Endodermal cell (in vitro differentiated cells): ENCODE measurements around the gene FCSK. TPM values are rescaled to one million over a fixed set of nuclear protein-coding genes. Genes with fewer than 3 reads are reported as not detected.

ENCODE experiments used
- DNase-seq: peaks from one replicate; pipeline ENCODE4 v3.0.0-alpha.2; 2017
- H3K27ac ChIP-seq: 2 replicates; pipeline ENCODE4 v1.5.1; 2013; ENCODE audit warnings: mild to moderate bottlenecking, low read depth, low read length, moderate library complexity
- H3K27me3 ChIP-seq: 2 replicates; pipeline ENCODE4 v1.6.1; 2013; ENCODE audit warnings: mild to moderate bottlenecking, low read length, moderate library complexity; ENCODE audit not compliant: insufficient read depth, control insufficient read depth, poor library complexity, severe bottlenecking
- H3K36me3 ChIP-seq: 2 replicates; pipeline ENCODE4 v1.7.0; 2013; ENCODE audit warnings: mild to moderate bottlenecking, low read length, moderate library complexity; ENCODE audit not compliant: control insufficient read depth, insufficient read depth
- H3K4me1 ChIP-seq: one replicate; pipeline ENCODE4 v1.7.0; 2013; ENCODE audit warnings: low read length; ENCODE audit not compliant: control insufficient read depth, insufficient read depth
- H3K4me3 ChIP-seq: 2 replicates; pipeline ENCODE4 v1.5.1; 2013; ENCODE audit warnings: mild to moderate bottlenecking, low read length, moderate library complexity
- H3K9ac ChIP-seq: 2 replicates; pipeline ENCODE4 v1.6.1; 2013; ENCODE audit warnings: mild to moderate bottlenecking, low read length, moderate library complexity; ENCODE audit not compliant: poor library complexity, severe bottlenecking; ENCODE audit errors: extremely low read depth
- H3K9me3 ChIP-seq: 2 replicates; pipeline ENCODE4 v1.6.1; 2013; ENCODE audit warnings: mild to moderate bottlenecking, low read length, moderate library complexity; ENCODE audit not compliant: control insufficient read depth
- H3K27ac Mint-ChIP-seq: 2 replicates; pipeline ENCODE4 v1.8.0; 2020; ENCODE audit warnings: mixed read lengths
- H3K27me3 Mint-ChIP-seq: 2 replicates; pipeline ENCODE4 v1.8.0; 2021; ENCODE audit warnings: mild to moderate bottlenecking, mixed read lengths; ENCODE audit not compliant: insufficient read depth
- H3K36me3 Mint-ChIP-seq: 2 replicates; pipeline ENCODE4 v1.8.0; 2020; ENCODE audit warnings: low read depth, mixed read lengths
- H3K4me1 Mint-ChIP-seq: 2 replicates; pipeline ENCODE4 v1.8.0; 2020; ENCODE audit warnings: mixed read lengths
- H3K4me3 Mint-ChIP-seq: 2 replicates; pipeline ENCODE4 v1.8.0; 2020; ENCODE audit warnings: mild to moderate bottlenecking, moderate library complexity, mixed read lengths
- H3K9me3 Mint-ChIP-seq: 2 replicates; pipeline ENCODE4 v1.8.0; 2020; ENCODE audit warnings: mild to moderate bottlenecking, mixed read lengths
- CTCF ChIP-seq: fragments of 200-600 bp; sonication (generic); conservative IDR thresholded peaks from 2 replicates; pipeline ENCODE4 v1.5.0; 2021; ENCODE audit warnings: antibody characterized with exemption, mild to moderate bottlenecking
- WGBS, 2 experiments: methylation state at CpG; one replicate each; pipeline versions ENCODE4 v1.1.5 to v1.1.7; 2013; ENCODE audit warnings: missing lambda C conversion rate in 2 of 2, mixed read lengths in 1 of 2; ENCODE audit not compliant: insufficient coverage in 1 of 2, insufficient read length in 1 of 2; 5-methylcytosine and 5-hydroxymethylcytosine counted together
- total RNA-seq, 2 donors: library from RNA; stranded (reverse); fragmentation: NEBNext Ultra II Directional in 1 of 2; extraction: Animal tissue kit (Norgen Biotek cat#: 25700) in 1 of 2; gene quantifications; 2 replicates in 1 of 2; 3 replicates in 1 of 2; pipeline ENCODE4 v1.2.1, GENCODE V29; 2021

The FCSK gene
- total RNA-seq, 2 donors from 2014 or later, result 18.7 to 19.5 TPM

GRCh38 chr16:70490261-70490660 is 35.9 kb downstream of the FCSK start:
- 94 to 99% methylated on average over 6 of the region's 6 CpGs for WGBS, 2 experiments
- Histone ChIP-seq H3K4me1 (no peaks in the 10 kb centered on the region), H3K9me3 (no peaks in the 10 kb centered on the region), H3K36me3 (peaks cover 33% of the 10 kb centered on the region), H3K9ac (no peak overlapping the region), H3K27me3 (no peaks in the 10 kb centered on the region), H3K27ac (no peak overlapping the region), H3K4me3 (no peak overlapping the region)
- H3K36me3 Mint-ChIP-seq, result peaks cover 44% of the 10 kb centered on the region
- no peaks in the 10 kb centered on the region for H3K9me3 Mint-ChIP-seq
- TF ChIP-seq CTCF, result no peak
- H3K4me1 Mint-ChIP-seq, result no peaks in the 10 kb centered on the region
- no peak overlapping the region for H3K27ac Mint-ChIP-seq
- H3K4me3 Mint-ChIP-seq, result no peak overlapping the region
- H3K27me3 Mint-ChIP-seq, result no peaks in the 10 kb centered on the region
- no peak for DNase-seq

- no peaks in the 10 kb centered on the region for H3K27me3 ChIP-seq
- no peak overlapping the region for H3K27ac Mint-ChIP-seq
- no peaks in the 10 kb centered on the region for H3K9me3 ChIP-seq
- peaks cover 63% of the 10 kb centered on the region for H3K36me3 Mint-ChIP-seq
- DNase-seq, result no peak
- no peak overlapping the region for H3K27ac ChIP-seq
- peaks cover 66% of the 10 kb centered on the region for H3K36me3 ChIP-seq
- no peak overlapping the region for H3K4me3 Mint-ChIP-seq
- no peaks in the 10 kb centered on the region for H3K27me3 Mint-ChIP-seq
- H3K9ac ChIP-seq, result no peak overlapping the region
- no peaks in the 10 kb centered on the region for H3K4me1 Mint-ChIP-seq
- no peaks in the 10 kb centered on the region for H3K9me3 Mint-ChIP-seq
- WGBS, 2 experiments, result 92 to 95% methylated on average over 2 to 3 of the region's 3 CpGs
- no peak for TF ChIP-seq CTCF
- H3K4me3 ChIP-seq, result no peak overlapping the region
- no peaks in the 10 kb centered on the region for H3K4me1 ChIP-seq
These were observed 39.4 kb downstream of the FCSK start for GRCh38 chr16:70493802-70494201.

GRCh38 chr16:70494202-70494770 is 39.9 kb downstream of the FCSK start:
- no peaks in the 10 kb centered on the region for H3K27me3 ChIP-seq
- H3K9me3 ChIP-seq, result no peaks in the 10 kb centered on the region
- H3K36me3 ChIP-seq, result peaks cover 71% of the 10 kb centered on the region
- no peak overlapping the region for H3K9ac ChIP-seq
- no peak overlapping the region for H3K4me3 ChIP-seq
- Mint-ChIP-seq H3K27ac (no peak overlapping the region), H3K4me3 (no peak overlapping the region), H3K4me1 (no peaks in the 10 kb centered on the region), H3K27me3 (no peaks in the 10 kb centered on the region), H3K9me3 (no peaks in the 10 kb centered on the region), H3K36me3 (peaks cover 66% of the 10 kb centered on the region)
- TF ChIP-seq CTCF, result no peak
- H3K4me1 ChIP-seq, result no peaks in the 10 kb centered on the region
- H3K27ac ChIP-seq, result no peak overlapping the region
- no peak for DNase-seq
- 81 to 85% methylated on average over 4 to 5 of the region's 5 CpGs for WGBS, 2 experiments
